ENCODE results near the gene FOXC2. TPM values are rescaled to one million over a fixed set of nuclear protein-coding genes. Genes with fewer than 3 reads are reported as not detected.

FOXC2 gene
- total and polyA plus RNA-seq, 2 of the 13 experiments (the other 11 are each of a cell fraction or from before 2014, with no cell fraction given), result not detected

GRCh38 chr16:86554917-86555703 lies 11.5 kb upstream of the FOXC2 start, which contains the start of gene MTHFSD (continued):
- TF ChIP-seq, protein P1, sequence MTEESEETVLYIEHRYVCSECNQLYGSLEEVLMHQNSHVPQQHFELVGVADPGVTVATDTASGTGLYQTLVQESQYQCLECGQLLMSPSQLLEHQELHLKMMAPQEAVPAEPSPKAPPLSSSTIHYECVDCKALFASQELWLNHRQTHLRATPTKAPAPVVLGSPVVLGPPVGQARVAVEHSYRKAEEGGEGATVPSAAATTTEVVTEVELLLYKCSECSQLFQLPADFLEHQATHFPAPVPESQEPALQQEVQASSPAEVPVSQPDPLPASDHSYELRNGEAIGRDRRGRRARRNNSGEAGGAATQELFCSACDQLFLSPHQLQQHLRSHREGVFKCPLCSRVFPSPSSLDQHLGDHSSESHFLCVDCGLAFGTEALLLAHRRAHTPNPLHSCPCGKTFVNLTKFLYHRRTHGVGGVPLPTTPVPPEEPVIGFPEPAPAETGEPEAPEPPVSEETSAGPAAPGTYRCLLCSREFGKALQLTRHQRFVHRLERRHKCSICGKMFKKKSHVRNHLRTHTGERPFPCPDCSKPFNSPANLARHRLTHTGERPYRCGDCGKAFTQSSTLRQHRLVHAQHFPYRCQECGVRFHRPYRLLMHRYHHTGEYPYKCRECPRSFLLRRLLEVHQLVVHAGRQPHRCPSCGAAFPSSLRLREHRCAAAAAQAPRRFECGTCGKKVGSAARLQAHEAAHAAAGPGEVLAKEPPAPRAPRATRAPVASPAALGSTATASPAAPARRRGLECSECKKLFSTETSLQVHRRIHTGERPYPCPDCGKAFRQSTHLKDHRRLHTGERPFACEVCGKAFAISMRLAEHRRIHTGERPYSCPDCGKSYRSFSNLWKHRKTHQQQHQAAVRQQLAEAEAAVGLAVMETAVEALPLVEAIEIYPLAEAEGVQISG (CRISPR knock-in tag; IDR thresholded peaks at IDR 0.05), result peak; percentile 81
- TF ChIP-seq TBX2 (CRISPR knock-in tag; IDR thresholded peaks at IDR 0.05; ENCODE audit: borderline replicate concordance) (peak; percentile 72; the same call in 1 of the 2 replicates), ONECUT2 (CRISPR knock-in tag; IDR thresholded peaks at IDR 0.05) (0 out of 2 replicates have a peak, but pooled peaks have one; percentile 16), TCF12 (IDR thresholded peaks at IDR 0.05) (no peak), TCF12 (CRISPR knock-in tag; IDR thresholded peaks at IDR 0.05) (peak; percentile 24; the same call in 1 of the 2 replicates), IKZF1 (IDR thresholded peaks at IDR 0.05) (no peak), TIGD3 (CRISPR knock-in tag; IDR thresholded peaks at IDR 0.05; ENCODE audit: borderline replicate concordance) (no peak), HDAC1 (CRISPR knock-in tag; IDR thresholded peaks at IDR 0.05) (peak; percentile 96), ZNF343 (CRISPR knock-in tag; IDR thresholded peaks at IDR 0.05) (no peak), TRAFD1 (CRISPR knock-in tag; IDR thresholded peaks at IDR 0.05; ENCODE audit: borderline replicate concordance) (peak; percentile 69; the same call in 1 of the 2 replicates), CENPT (CRISPR knock-in tag; IDR thresholded peaks at IDR 0.05; ENCODE audit: low read depth) (no peak), FOXP1 (IDR thresholded peaks at IDR 0.05) (no peak), FOXP1 (CRISPR knock-in tag; IDR thresholded peaks at IDR 0.05) (no peak), ZNF33B (CRISPR knock-in tag; IDR thresholded peaks at IDR 0.05) (0 out of 2 replicates have a peak, but pooled peaks have one; percentile 65)
- TF ChIP-seq, protein P2, sequence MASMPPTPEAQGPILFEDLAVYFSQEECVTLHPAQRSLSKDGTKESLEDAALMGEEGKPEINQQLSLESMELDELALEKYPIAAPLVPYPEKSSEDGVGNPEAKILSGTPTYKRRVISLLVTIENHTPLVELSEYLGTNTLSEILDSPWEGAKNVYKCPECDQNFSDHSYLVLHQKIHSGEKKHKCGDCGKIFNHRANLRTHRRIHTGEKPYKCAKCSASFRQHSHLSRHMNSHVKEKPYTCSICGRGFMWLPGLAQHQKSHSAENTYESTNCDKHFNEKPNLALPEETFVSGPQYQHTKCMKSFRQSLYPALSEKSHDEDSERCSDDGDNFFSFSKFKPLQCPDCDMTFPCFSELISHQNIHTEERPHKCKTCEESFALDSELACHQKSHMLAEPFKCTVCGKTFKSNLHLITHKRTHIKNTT (CRISPR knock-in tag; IDR thresholded peaks at IDR 0.05), result no peak
- TF ChIP-seq, protein P3, sequence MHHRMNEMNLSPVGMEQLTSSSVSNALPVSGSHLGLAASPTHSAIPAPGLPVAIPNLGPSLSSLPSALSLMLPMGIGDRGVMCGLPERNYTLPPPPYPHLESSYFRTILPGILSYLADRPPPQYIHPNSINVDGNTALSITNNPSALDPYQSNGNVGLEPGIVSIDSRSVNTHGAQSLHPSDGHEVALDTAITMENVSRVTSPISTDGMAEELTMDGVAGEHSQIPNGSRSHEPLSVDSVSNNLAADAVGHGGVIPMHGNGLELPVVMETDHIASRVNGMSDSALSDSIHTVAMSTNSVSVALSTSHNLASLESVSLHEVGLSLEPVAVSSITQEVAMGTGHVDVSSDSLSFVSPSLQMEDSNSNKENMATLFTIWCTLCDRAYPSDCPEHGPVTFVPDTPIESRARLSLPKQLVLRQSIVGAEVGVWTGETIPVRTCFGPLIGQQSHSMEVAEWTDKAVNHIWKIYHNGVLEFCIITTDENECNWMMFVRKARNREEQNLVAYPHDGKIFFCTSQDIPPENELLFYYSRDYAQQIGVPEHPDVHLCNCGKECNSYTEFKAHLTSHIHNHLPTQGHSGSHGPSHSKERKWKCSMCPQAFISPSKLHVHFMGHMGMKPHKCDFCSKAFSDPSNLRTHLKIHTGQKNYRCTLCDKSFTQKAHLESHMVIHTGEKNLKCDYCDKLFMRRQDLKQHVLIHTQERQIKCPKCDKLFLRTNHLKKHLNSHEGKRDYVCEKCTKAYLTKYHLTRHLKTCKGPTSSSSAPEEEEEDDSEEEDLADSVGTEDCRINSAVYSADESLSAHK (CRISPR knock-in tag; IDR thresholded peaks at IDR 0.05; ENCODE audit: borderline replicate concordance), result no peak
- TF ChIP-seq, protein P4, sequence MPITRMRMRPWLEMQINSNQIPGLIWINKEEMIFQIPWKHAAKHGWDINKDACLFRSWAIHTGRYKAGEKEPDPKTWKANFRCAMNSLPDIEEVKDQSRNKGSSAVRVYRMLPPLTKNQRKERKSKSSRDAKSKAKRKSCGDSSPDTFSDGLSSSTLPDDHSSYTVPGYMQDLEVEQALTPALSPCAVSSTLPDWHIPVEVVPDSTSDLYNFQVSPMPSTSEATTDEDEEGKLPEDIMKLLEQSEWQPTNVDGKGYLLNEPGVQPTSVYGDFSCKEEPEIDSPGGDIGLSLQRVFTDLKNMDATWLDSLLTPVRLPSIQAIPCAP (CRISPR knock-in tag; IDR thresholded peaks at IDR 0.05; ENCODE audit: low read depth), result no peak
